GM21367 (cell line): ENCODE results near the gene KCNC4.

Experiments used
- ATAC-seq: cut with Tn5 transposase; IDR thresholded peaks from one replicate; pipeline ENCODE4 v1.9.1; 2021; ENCODE audit not compliant: unreplicated experiment

Gene KCNC4

GRCh38 chr1:110229348-110230001, 19.4 kb downstream of the KCNC4 start:
- no peak for ATAC-seq

DNA sequence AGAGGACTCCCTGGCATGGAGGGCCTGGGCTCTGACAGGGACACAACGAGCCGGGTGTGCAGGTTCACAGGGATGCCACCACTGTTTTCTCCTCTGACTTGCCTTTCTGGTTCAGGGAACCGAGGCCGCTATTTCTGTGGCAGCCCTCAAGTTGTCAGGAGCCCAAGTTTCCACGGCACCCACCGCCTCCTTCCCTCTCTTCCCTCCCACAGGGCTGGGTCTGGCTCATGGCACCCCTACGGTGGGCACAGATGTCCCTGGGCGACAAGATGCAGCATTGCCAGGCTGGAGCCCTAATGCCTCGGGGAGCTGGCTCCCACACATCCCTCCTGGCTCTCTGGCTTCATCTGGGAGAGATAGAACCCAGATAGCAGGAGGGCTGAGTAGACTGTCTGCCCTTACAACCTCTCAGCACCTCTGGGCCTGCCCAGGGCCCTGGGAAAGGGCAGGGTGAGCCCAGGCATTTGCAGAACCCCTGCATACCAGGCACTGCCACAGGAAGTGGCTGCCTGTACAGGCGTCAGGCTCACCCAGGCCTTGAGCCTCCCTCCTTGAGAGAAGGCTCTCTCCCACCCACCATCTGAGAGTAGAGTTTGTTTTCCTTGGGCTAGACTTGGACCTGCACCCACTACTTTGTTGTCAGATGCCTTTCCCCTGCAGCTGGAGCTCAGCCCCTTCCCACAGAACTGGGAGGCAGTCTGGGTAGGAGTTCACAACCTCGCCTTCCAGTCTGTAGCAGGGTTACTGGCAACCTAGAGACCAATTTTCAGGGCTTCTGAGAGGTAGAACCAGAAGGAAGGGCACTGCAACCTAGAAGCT, 20.5 kb downstream of the KCNC4 start:
- ATAC-seq = no peak

DNA sequence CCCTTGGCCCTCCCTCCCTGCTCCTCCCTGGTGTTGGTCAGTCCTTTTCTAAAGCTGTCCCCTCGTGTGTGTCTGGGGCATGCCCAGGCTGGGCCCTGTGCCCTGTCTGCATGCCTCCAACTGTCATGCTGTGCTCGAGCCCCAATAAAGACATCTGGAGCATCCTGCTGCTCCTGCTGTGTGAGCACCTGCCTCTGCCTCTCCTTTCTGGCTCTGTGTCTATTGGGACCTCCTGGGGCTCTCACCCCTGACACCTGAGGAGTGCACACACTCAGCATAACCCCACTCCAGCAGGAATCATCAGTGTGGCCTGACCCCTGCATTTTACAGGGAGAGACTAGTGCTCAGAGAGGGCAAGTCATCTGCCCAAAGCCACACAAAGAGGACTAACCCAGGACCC, 23.7 kb downstream of the KCNC4 start:
- ATAC-seq = no peak

DNA sequence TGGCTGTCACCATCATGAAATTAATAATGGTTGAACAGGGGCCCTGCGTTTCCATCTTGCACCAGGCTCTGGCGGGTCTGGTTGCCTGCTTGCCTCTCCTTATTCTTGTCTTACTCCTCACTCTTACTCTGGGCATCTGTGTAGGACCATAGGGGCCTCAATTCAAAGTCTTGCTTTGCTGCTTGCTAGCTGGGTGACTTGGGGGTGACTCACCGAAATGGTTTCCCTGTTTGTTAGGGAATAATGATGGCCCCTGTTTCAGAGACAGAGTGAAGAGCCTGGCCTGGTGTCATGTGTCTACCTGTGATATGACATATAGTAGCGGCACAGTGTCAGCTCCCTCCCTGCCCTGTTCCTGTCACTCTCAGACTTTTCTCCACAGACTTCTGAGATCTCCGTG, 24.6 kb downstream of the KCNC4 start:
- no peak for ATAC-seq

- no peak for ATAC-seq
Observed at GRCh38 chr1:110235181-110235833, 25.2 kb downstream of the KCNC4 start.

DNA sequence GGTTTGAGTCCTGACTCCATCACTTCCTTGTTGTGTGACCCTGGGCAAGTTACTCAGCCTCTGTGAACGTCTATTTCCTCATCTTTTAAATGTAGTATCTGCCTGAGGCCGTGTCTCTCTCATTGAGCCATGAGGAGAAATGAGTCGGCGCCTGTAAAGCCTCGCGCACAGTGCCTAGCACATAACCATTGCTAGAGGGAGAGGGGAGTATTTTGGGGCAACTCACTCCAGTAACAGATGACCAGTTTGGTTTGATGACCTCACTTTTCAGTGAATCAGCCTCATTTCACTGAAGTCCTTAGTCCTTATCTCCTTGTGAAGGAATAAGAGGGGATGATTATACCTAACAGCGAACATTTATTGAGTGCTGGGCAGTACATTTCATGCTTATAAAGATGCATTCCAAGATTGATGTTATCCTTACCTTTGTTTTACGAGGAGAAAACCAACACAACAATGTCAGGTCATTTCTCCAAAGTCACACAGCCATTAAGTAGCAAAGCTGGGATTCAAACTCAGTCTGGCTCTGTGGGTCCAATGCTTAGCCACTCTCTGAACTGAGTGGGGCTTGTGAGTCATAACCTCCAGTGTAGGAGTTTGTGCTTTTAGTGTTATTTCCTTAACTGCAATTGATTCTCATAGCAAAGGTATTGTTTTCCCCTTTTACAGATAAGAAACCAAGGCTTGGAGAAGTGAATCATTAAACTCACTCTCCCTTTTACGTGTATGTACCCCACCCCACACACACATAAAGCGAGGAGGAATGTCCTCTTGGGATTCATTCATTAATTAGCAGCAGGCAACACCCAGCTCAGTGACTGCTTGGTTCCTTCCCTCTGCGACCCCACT, 25.9 kb downstream of the KCNC4 start:
- ATAC-seq = no peak

GRCh38 chr1:110237386-110238152, 27.5 kb downstream of the KCNC4 start:
- ATAC-seq = no peak

GRCh38 chr1:110239441-110240430, 29.6 kb downstream of the KCNC4 start:
- no peak for ATAC-seq

DNA sequence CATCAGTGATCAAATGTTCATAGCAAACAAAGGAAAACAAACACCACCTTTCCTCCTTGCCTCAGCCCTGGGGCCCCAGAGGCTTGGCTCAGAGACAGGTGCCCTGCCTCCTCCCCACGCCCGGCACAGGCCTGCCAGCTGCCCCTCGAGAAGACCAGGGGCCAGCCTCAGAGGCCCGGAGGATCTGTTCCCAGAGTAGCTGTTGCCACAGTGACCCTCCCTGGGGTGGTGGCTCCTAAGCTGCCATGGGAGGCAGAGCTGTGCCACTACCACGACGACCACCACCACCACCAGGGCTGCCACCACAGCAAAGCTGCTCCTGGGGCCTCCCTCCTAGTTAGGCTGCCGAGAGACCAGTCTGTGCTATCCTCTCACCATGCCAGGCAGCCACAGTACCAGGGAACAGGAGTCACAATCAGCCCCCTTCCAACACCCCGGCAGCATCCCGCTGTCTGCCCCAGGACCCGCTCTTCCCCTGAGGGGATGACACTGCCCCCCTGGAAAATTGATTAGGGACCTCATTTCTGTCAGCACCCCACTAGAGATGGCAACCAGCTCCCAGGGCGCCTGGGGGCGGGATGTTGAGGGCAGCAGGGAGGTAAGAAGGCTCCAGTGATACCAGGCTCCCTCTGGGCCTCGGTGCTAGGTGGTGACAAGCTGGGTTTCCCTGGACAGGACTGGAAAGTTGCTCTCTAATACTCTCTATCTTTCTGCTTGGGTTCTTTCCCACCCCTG, 30.5 kb downstream of the KCNC4 start:
- no peak for ATAC-seq

- ATAC-seq = no peak
Observed at GRCh38 chr1:110241516-110241915, 31.4 kb downstream of the KCNC4 start.

GRCh38 chr1:110242062-110242461, 31.9 kb downstream of the KCNC4 start:
- ATAC-seq = no peak

GRCh38 chr1:110242731-110243130, 32.6 kb downstream of the KCNC4 start:
- ATAC-seq = no peak

- ATAC-seq = no peak
Observed at GRCh38 chr1:110243146-110243545, 33.0 kb downstream of the KCNC4 start.

GRCh38 chr1:110243574-110243973, 33.5 kb downstream of the KCNC4 start:
- no peak for ATAC-seq

- no peak for ATAC-seq
Observed at GRCh38 chr1:110245876-110246620, 35.9 kb downstream of the KCNC4 start.

- no peak for ATAC-seq
Observed at GRCh38 chr1:110248746-110249145, 38.6 kb downstream of the KCNC4 start.

- no peak for ATAC-seq
Observed at GRCh38 chr1:110249256-110249655, 39.1 kb downstream of the KCNC4 start.

- ATAC-seq = no peak
Observed at GRCh38 chr1:110250008-110250407, 39.9 kb downstream of the KCNC4 start.
